ENCODE results near the gene SH3GL3. TPM values are rescaled to one million over a fixed set of nuclear protein-coding genes. Genes with fewer than 3 reads are reported as not detected.

The SH3GL3 gene
- polyA plus RNA-seq, 2 donors, result 3.3 to 8.3 TPM

DNA sequence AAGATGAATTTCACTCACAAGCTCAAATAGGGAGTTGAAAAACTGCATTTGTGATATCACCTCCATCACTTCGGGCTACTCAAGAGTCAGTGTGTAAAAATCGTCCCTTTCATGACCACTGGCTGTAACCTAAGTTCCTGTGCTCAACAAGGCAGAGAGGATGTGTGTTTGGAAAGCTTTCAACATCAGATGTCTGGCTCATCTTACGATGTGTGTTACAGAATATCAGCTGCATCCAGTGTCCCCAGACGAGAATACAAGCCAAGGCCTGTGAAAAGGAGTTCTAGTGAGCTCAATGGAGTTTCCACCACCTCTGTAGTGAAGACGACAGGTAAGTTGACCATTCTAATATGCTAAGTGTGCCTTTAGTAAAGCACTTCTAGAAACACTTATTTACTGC is 141.3 kb downstream of the SH3GL3 start:
- Histone ChIP-seq H3K27ac (ENCODE audit: low read depth in 2 of 2, low read length in 1 of 2) (no peak overlapping the region), H3K4me1 (ENCODE audit: control insufficient read depth in 2 of 2, insufficient read depth in 2 of 2, low read length in 1 of 2) (no peaks in the 10 kb centered on the region), H3K4me3 (ENCODE audit: low read depth in 1 of 2, low read length in 2 of 2) (no peak overlapping the region), H3K36me3 (ENCODE audit: control insufficient read depth in 2 of 2, insufficient read depth in 2 of 2, low read length in 1 of 2) (no peaks in the 10 kb centered on the region), H3K27me3 (ENCODE audit: control insufficient read depth in 1 of 2, insufficient read depth in 2 of 2, low read length in 2 of 2) (no peaks in the 10 kb centered on the region), H3K9me3 (ENCODE audit: control insufficient read depth in 2 of 2, insufficient read depth in 1 of 2, low read depth in 1 of 2, low read length in 1 of 2) (no peaks in the 10 kb centered on the region)
- WGBS, 2 donors, result 68 to 87% methylated on average over 5 of the region's 5 CpGs

GRCh38 chr15:83592370-83593040 is 145.4 kb downstream of the SH3GL3 start:
- H3K27ac ChIP-seq (ENCODE audit: low read depth in 2 of 2, low read length in 1 of 2), result no peak overlapping the region
- 63 to 67% methylated on average over 6 of the region's 6 CpGs for WGBS, 2 donors
- H3K36me3 ChIP-seq (ENCODE audit: control insufficient read depth in 2 of 2, insufficient read depth in 2 of 2, low read length in 1 of 2), result no peaks in the 10 kb centered on the region
- no peaks in the 10 kb centered on the region for H3K4me1 ChIP-seq (ENCODE audit: control insufficient read depth in 2 of 2, insufficient read depth in 2 of 2, low read length in 1 of 2)
- H3K9me3 ChIP-seq (ENCODE audit: control insufficient read depth in 2 of 2, insufficient read depth in 1 of 2, low read depth in 1 of 2, low read length in 1 of 2), result no peaks in the 10 kb centered on the region
- no peaks in the 10 kb centered on the region for H3K27me3 ChIP-seq (ENCODE audit: control insufficient read depth in 1 of 2, insufficient read depth in 2 of 2, low read length in 2 of 2)
- no peak overlapping the region for H3K4me3 ChIP-seq (ENCODE audit: low read depth in 1 of 2, low read length in 2 of 2)

GRCh38 chr15:83595191-83595590 is 148.1 kb downstream of the SH3GL3 start:
- Histone ChIP-seq H3K4me3 (ENCODE audit: low read depth in 1 of 2, low read length in 2 of 2) (no peak overlapping the region), H3K4me1 (ENCODE audit: control insufficient read depth in 2 of 2, insufficient read depth in 2 of 2, low read length in 1 of 2) (no peaks in the 10 kb centered on the region), H3K9me3 (ENCODE audit: control insufficient read depth in 2 of 2, insufficient read depth in 1 of 2, low read depth in 1 of 2, low read length in 1 of 2) (no peaks in the 10 kb centered on the region), H3K27me3 (ENCODE audit: control insufficient read depth in 1 of 2, insufficient read depth in 2 of 2, low read length in 2 of 2) (no peaks in the 10 kb centered on the region), H3K36me3 (ENCODE audit: control insufficient read depth in 2 of 2, insufficient read depth in 2 of 2, low read length in 1 of 2) (no peaks in the 10 kb centered on the region), H3K27ac (ENCODE audit: low read depth in 2 of 2, low read length in 1 of 2) (no peak overlapping the region)
- 57 to 67% methylated on average over 1 of the region's 1 CpG for WGBS, 2 donors

DNA sequence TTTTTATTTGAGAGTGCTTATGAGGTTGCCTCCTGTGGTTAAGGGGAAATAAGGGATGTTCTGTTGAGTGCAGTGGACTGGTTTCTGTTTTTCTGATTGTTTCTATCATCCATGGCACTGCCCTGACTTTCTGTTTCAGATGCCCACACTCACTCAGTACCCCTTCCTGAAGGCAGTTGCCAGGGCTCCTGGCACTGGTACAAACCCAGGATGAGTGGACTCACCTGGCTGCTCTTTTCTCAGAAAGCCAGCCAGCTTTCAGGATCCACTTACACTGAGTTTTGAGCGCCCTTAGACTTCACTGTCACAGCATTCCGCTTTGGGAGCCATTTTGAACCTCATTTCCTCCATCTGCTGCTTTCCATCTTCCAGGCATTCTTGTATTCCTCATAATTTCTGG is 150.9 kb downstream of the SH3GL3 start:
- WGBS, 2 donors, result 75 to 89% methylated on average over 2 of the region's 2 CpGs
- no peaks in the 10 kb centered on the region for H3K4me1 ChIP-seq (ENCODE audit: control insufficient read depth in 2 of 2, insufficient read depth in 2 of 2, low read length in 1 of 2)

DNA sequence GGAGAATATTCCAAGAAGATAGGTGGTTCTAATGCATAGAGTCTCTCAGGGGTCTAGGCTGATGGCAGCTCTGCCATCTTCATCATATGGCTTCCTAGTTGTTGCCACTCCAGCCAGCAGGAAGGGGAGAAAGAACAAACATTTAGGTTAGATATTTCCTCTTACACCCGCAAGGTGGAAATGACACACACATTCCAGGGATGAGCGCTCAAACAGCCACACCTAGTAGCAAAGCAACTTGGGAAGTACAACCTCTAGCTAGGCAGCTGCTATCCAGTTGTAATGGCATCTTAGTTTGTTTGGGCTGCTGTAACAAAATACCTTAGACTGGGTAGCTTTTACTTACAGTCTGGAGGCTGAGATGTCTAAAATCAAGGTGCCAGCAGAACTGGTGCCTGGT is 154.9 kb downstream of the SH3GL3 start:
- no peaks in the 10 kb centered on the region for H3K27me3 ChIP-seq (ENCODE audit: control insufficient read depth in 1 of 2, insufficient read depth in 2 of 2, low read length in 2 of 2)
- H3K4me3 ChIP-seq (ENCODE audit: low read depth in 1 of 2, low read length in 2 of 2), result no peak overlapping the region
- H3K36me3 ChIP-seq (ENCODE audit: control insufficient read depth in 2 of 2, insufficient read depth in 2 of 2, low read length in 1 of 2), result no peaks in the 10 kb centered on the region
- no peak overlapping the region for H3K27ac ChIP-seq (ENCODE audit: low read depth in 2 of 2, low read length in 1 of 2)
- no peaks in the 10 kb centered on the region for H3K9me3 ChIP-seq (ENCODE audit: control insufficient read depth in 2 of 2, insufficient read depth in 1 of 2, low read depth in 1 of 2, low read length in 1 of 2)
- WGBS, 2 donors, result 67 to 79% methylated on average over 2 of the region's 2 CpGs
- no peaks in the 10 kb centered on the region for H3K4me1 ChIP-seq (ENCODE audit: control insufficient read depth in 2 of 2, insufficient read depth in 2 of 2, low read length in 1 of 2)

More for the DNA sequence above, 150.9 kb downstream of the SH3GL3 start:
- Histone ChIP-seq H3K27me3 (ENCODE audit: control insufficient read depth in 1 of 2, insufficient read depth in 2 of 2, low read length in 2 of 2) (no peaks in the 10 kb centered on the region), H3K36me3 (ENCODE audit: control insufficient read depth in 2 of 2, insufficient read depth in 2 of 2, low read length in 1 of 2) (no peaks in the 10 kb centered on the region), H3K9me3 (ENCODE audit: control insufficient read depth in 2 of 2, insufficient read depth in 1 of 2, low read depth in 1 of 2, low read length in 1 of 2) (no peaks in the 10 kb centered on the region), H3K4me3 (ENCODE audit: low read depth in 1 of 2, low read length in 2 of 2) (no peak overlapping the region), H3K27ac (ENCODE audit: low read depth in 2 of 2, low read length in 1 of 2) (no peak overlapping the region)

- H3K27ac ChIP-seq (ENCODE audit: low read depth in 2 of 2, low read length in 1 of 2), result no peak overlapping the region
- no peaks in the 10 kb centered on the region for H3K27me3 ChIP-seq (ENCODE audit: control insufficient read depth in 1 of 2, insufficient read depth in 2 of 2, low read length in 2 of 2)
Observed at GRCh38 chr15:83604549-83604948, 157.4 kb downstream of the SH3GL3 start.

GRCh38 chr15:83605111-83605945 is 158.2 kb downstream of the SH3GL3 start:
- Histone ChIP-seq H3K9me3 (ENCODE audit: control insufficient read depth in 2 of 2, insufficient read depth in 1 of 2, low read depth in 1 of 2, low read length in 1 of 2) (no peaks in the 10 kb centered on the region), H3K4me1 (ENCODE audit: control insufficient read depth in 2 of 2, insufficient read depth in 2 of 2, low read length in 1 of 2) (no peaks in the 10 kb centered on the region), H3K4me3 (ENCODE audit: low read depth in 1 of 2, low read length in 2 of 2) (no peak overlapping the region), H3K27me3 (ENCODE audit: control insufficient read depth in 1 of 2, insufficient read depth in 2 of 2, low read length in 2 of 2) (no peaks in the 10 kb centered on the region), H3K27ac (ENCODE audit: low read depth in 2 of 2, low read length in 1 of 2) (no peak overlapping the region), H3K36me3 (ENCODE audit: control insufficient read depth in 2 of 2, insufficient read depth in 2 of 2, low read length in 1 of 2) (no peaks in the 10 kb centered on the region)
- 51 to 61% methylated on average over 7 of the region's 7 CpGs for WGBS, 2 donors

More at GRCh38 chr15:83604549-83604948, 157.4 kb downstream of the SH3GL3 start:
- no peaks in the 10 kb centered on the region for H3K4me1 ChIP-seq (ENCODE audit: control insufficient read depth in 2 of 2, insufficient read depth in 2 of 2, low read length in 1 of 2)
- WGBS, 2 donors, result 88 to 100% methylated on average over 1 of the region's 1 CpG
- no peaks in the 10 kb centered on the region for H3K9me3 ChIP-seq (ENCODE audit: control insufficient read depth in 2 of 2, insufficient read depth in 1 of 2, low read depth in 1 of 2, low read length in 1 of 2)
- no peaks in the 10 kb centered on the region for H3K36me3 ChIP-seq (ENCODE audit: control insufficient read depth in 2 of 2, insufficient read depth in 2 of 2, low read length in 1 of 2)
- H3K4me3 ChIP-seq (ENCODE audit: low read depth in 1 of 2, low read length in 2 of 2), result no peak overlapping the region

- Histone ChIP-seq H3K9me3 (ENCODE audit: control insufficient read depth in 2 of 2, insufficient read depth in 1 of 2, low read depth in 1 of 2, low read length in 1 of 2) (no peaks in the 10 kb centered on the region), H3K4me1 (ENCODE audit: control insufficient read depth in 2 of 2, insufficient read depth in 2 of 2, low read length in 1 of 2) (no peaks in the 10 kb centered on the region), H3K4me3 (ENCODE audit: low read depth in 1 of 2, low read length in 2 of 2) (no peak overlapping the region), H3K27me3 (ENCODE audit: control insufficient read depth in 1 of 2, insufficient read depth in 2 of 2, low read length in 2 of 2) (no peaks in the 10 kb centered on the region), H3K36me3 (ENCODE audit: control insufficient read depth in 2 of 2, insufficient read depth in 2 of 2, low read length in 1 of 2) (no peaks in the 10 kb centered on the region), H3K27ac (ENCODE audit: low read depth in 2 of 2, low read length in 1 of 2) (no peak overlapping the region)
- WGBS, 2 donors, result 76 to 85% methylated on average over 3 of the region's 3 CpGs
Observed at GRCh38 chr15:83610132-83610531, 163.0 kb downstream of the SH3GL3 start.

DNA sequence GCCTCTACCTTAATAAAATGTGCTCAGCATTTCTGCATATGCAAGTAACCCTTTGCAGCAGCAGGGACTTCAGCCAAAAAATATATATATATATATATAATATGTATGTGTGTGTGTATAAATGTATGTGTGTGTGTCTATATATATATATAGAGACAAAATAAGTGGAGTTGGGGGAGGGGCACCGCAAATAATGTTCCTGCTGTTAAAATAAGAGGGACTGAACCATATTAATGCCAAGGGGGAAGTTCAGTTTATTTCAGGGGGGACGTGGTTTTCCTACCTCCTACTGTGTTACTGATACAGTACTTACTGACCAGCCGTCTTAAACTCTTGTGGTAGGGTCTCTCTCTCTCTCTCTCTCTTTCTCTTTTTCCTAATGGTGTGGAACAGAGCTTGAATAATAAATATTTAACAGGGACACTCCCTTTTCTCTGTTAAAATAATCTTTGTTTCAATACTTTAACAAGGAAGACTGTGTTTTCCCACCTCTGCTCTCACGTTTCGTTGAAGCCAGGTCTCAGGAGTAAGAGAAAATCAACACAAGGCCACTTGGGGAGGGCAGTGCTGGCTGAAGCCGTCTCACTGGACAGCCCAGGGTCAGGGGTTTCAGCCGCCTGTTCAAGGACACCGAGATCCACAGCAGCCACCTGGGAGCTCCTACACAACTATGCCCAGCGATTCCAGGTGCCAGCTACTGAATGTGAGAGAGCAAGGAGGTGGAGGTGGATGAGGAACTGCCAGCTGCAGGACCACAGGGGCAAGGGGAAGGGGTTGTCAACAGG is 164.0 kb downstream of the SH3GL3 start:
- Histone ChIP-seq H3K4me1 (ENCODE audit: control insufficient read depth in 2 of 2, insufficient read depth in 2 of 2, low read length in 1 of 2) (no peaks in the 10 kb centered on the region), H3K9me3 (ENCODE audit: control insufficient read depth in 2 of 2, insufficient read depth in 1 of 2, low read depth in 1 of 2, low read length in 1 of 2) (no peaks in the 10 kb centered on the region), H3K27ac (ENCODE audit: low read depth in 2 of 2, low read length in 1 of 2) (no peak overlapping the region), H3K36me3 (ENCODE audit: control insufficient read depth in 2 of 2, insufficient read depth in 2 of 2, low read length in 1 of 2) (no peaks in the 10 kb centered on the region), H3K4me3 (ENCODE audit: low read depth in 1 of 2, low read length in 2 of 2) (no peak overlapping the region), H3K27me3 (ENCODE audit: control insufficient read depth in 1 of 2, insufficient read depth in 2 of 2, low read length in 2 of 2) (no peaks in the 10 kb centered on the region)
- 74 to 78% methylated on average over 9 of the region's 9 CpGs for WGBS, 2 donors
